ENCODE results near the gene RASEF.

Gene RASEF

GRCh38 chr9:83041771-83042170, 21.2 kb downstream of the RASEF start:
- TF ChIP-seq JUND (IDR thresholded peaks at IDR 0.05; ENCODE audit: low read depth): peak; percentile 99
- in situ Hi-C loops (cut with HindIII; ENCODE audit: low pct_unique_long_range_greater_than_20kb, low sequenced_read_pairs): no loop called here
- DNase-seq (ENCODE audit: low read depth in 1 of 2, low spot score in 1 of 2): peak; percentile 37 to 92

GRCh38 chr9:83039303-83039702, 23.6 kb downstream of the RASEF start:
- in situ Hi-C loops (cut with HindIII; ENCODE audit: low pct_unique_long_range_greater_than_20kb, low sequenced_read_pairs): no loop called here
- no peak for DNase-seq (ENCODE audit: low read depth in 1 of 2, low spot score in 1 of 2)
- no peak for TF ChIP-seq JUND (IDR thresholded peaks at IDR 0.05; ENCODE audit: low read depth)

GRCh38 chr9:83036043-83036442, 26.9 kb downstream of the RASEF start:
- no peak for DNase-seq (ENCODE audit: low read depth in 1 of 2, low spot score in 1 of 2)
- in situ Hi-C loops (cut with HindIII; ENCODE audit: low pct_unique_long_range_greater_than_20kb, low sequenced_read_pairs): no loop called here
- TF ChIP-seq JUND (IDR thresholded peaks at IDR 0.05; ENCODE audit: low read depth): no peak

- TF ChIP-seq JUND (IDR thresholded peaks at IDR 0.05; ENCODE audit: low read depth): no peak
- in situ Hi-C loops (cut with HindIII; ENCODE audit: low pct_unique_long_range_greater_than_20kb, low sequenced_read_pairs): no loop called here
- DNase-seq (ENCODE audit: low read depth in 1 of 2, low spot score in 1 of 2): no peak
Measured at GRCh38 chr9:83035143-83035542, 27.8 kb downstream of the RASEF start.

GRCh38 chr9:83034587-83034986, 28.4 kb downstream of the RASEF start:
- no peak for DNase-seq (ENCODE audit: low read depth in 1 of 2, low spot score in 1 of 2)
- in situ Hi-C loops (cut with HindIII; ENCODE audit: low pct_unique_long_range_greater_than_20kb, low sequenced_read_pairs): no loop called here
- TF ChIP-seq JUND (IDR thresholded peaks at IDR 0.05; ENCODE audit: low read depth): no peak

GRCh38 chr9:83034026-83034425, 28.9 kb downstream of the RASEF start:
- no peak for TF ChIP-seq JUND (IDR thresholded peaks at IDR 0.05; ENCODE audit: low read depth)
- in situ Hi-C loops (cut with HindIII; ENCODE audit: low pct_unique_long_range_greater_than_20kb, low sequenced_read_pairs): no loop called here
- DNase-seq (ENCODE audit: low read depth in 1 of 2, low spot score in 1 of 2): peak in 1 of 2 experiments; percentile 37

- TF ChIP-seq JUND (IDR thresholded peaks at IDR 0.05; ENCODE audit: low read depth): no peak
- in situ Hi-C loops (cut with HindIII; ENCODE audit: low pct_unique_long_range_greater_than_20kb, low sequenced_read_pairs): no loop called here
Measured at GRCh38 chr9:83032065-83032625, 30.8 kb downstream of the RASEF start.

GRCh38 chr9:83030391-83031107, 32.4 kb downstream of the RASEF start:
- DNase-seq (ENCODE audit: low read depth in 1 of 2, low spot score in 1 of 2): peak in 1 of 2 experiments; percentile 27
- TF ChIP-seq JUND (IDR thresholded peaks at IDR 0.05; ENCODE audit: low read depth): no peak
- in situ Hi-C loops (cut with HindIII; ENCODE audit: low pct_unique_long_range_greater_than_20kb, low sequenced_read_pairs): no loop called here

More at GRCh38 chr9:83032065-83032625, 30.8 kb downstream of the RASEF start:
- DNase-seq (ENCODE audit: low read depth in 1 of 2, low spot score in 1 of 2): peak in 1 of 2 experiments; percentile 30

GRCh38 chr9:83029531-83030137, 33.3 kb downstream of the RASEF start:
- TF ChIP-seq JUND (IDR thresholded peaks at IDR 0.05; ENCODE audit: low read depth): no peak
- no peak for DNase-seq (ENCODE audit: low read depth in 1 of 2, low spot score in 1 of 2)
- in situ Hi-C loops (cut with HindIII; ENCODE audit: low pct_unique_long_range_greater_than_20kb, low sequenced_read_pairs): no loop called here

- no peak for DNase-seq (ENCODE audit: low read depth in 1 of 2, low spot score in 1 of 2)
- no peak for TF ChIP-seq JUND (IDR thresholded peaks at IDR 0.05; ENCODE audit: low read depth)
- in situ Hi-C loops (cut with HindIII; ENCODE audit: low pct_unique_long_range_greater_than_20kb, low sequenced_read_pairs): no loop called here
Measured at GRCh38 chr9:83027153-83027891, 35.6 kb downstream of the RASEF start.

GRCh38 chr9:83024506-83025125, 38.3 kb downstream of the RASEF start:
- in situ Hi-C loops (cut with HindIII; ENCODE audit: low pct_unique_long_range_greater_than_20kb, low sequenced_read_pairs): no loop called here
- TF ChIP-seq JUND (IDR thresholded peaks at IDR 0.05; ENCODE audit: low read depth): no peak
- no peak for DNase-seq (ENCODE audit: low read depth in 1 of 2, low spot score in 1 of 2)

- no peak for DNase-seq (ENCODE audit: low read depth in 1 of 2, low spot score in 1 of 2)
- TF ChIP-seq JUND (IDR thresholded peaks at IDR 0.05; ENCODE audit: low read depth): no peak
- in situ Hi-C loops (cut with HindIII; ENCODE audit: low pct_unique_long_range_greater_than_20kb, low sequenced_read_pairs): no loop called here
Measured at GRCh38 chr9:83023151-83023550, 39.8 kb downstream of the RASEF start.
